ENCODE data around the gene LTBP3. TPM values are rescaled to one million over a fixed set of nuclear protein-coding genes. Genes with fewer than 3 reads are reported as not detected.
A peak's percentile ranks its signal among the peaks of the same experiment; 100 is the strongest.

LTBP3 gene
- total and polyA plus RNA-seq, 2 of the 13 experiments (the other 11 are each of a cell fraction or from before 2014, with no cell fraction given), result 12.2 to 68.1 TPM

GRCh38 chr11:65569973-65570918 is 12.1 kb upstream of the LTBP3 start, which contains the start of gene ZNRD2 (continued):
- TF ChIP-seq THYN1 (CRISPR knock-in tag; IDR thresholded peaks at IDR 0.05; ENCODE audit: borderline replicate concordance, low read depth) (no peak), TGIF2 (CRISPR knock-in tag; IDR thresholded peaks at IDR 0.05) (0 out of 2 replicates have a peak, but pooled peaks have one; percentile 3), ZNF260 (CRISPR knock-in tag; IDR thresholded peaks at IDR 0.05; ENCODE audit: borderline replicate concordance, low read depth) (0 out of 2 replicates have a peak, but pooled peaks have one; percentile 16), NONO (IDR thresholded peaks at IDR 0.05) (no peak), NONO (CRISPR knock-in tag; conservative IDR thresholded peaks at IDR 0.05) (peak; percentile 94), U2AF2 (IDR thresholded peaks at IDR 0.05; ENCODE audit: low read depth, low read length) (no peak), ZNF256 (CRISPR knock-in tag; conservative IDR thresholded peaks at IDR 0.05) (no peak), ZNF383 (CRISPR knock-in tag; IDR thresholded peaks at IDR 0.05; ENCODE audit: borderline replicate concordance) (no peak), SAP130 (CRISPR knock-in tag; IDR thresholded peaks at IDR 0.05; ENCODE audit: low read depth) (peak; percentile 98), RBAK (CRISPR knock-in tag; IDR thresholded peaks at IDR 0.05) (peak; percentile 41; the same call in 1 of the 2 replicates), FLYWCH1 (CRISPR knock-in tag; IDR thresholded peaks at IDR 0.05) (no peak), CC2D1A (CRISPR knock-in tag; IDR thresholded peaks at IDR 0.05) (no peak), HIVEP1 (CRISPR knock-in tag; IDR thresholded peaks at IDR 0.05) (peak; percentile 100), ZFX (CRISPR knock-in tag; IDR thresholded peaks at IDR 0.05; ENCODE audit: low read depth) (peak; percentile 85), YY1 (IDR thresholded peaks at IDR 0.05; ENCODE audit: insufficient read depth, insufficient replicate concordance, low read depth, low read length) (peak; percentile 91), TAF15 (IDR thresholded peaks at IDR 0.05; ENCODE audit: low read depth, low read length, poor library complexity, severe bottlenecking) (no peak), ZBTB21 (CRISPR knock-in tag; IDR thresholded peaks at IDR 0.05) (peak; percentile 91)
- TF ChIP-seq, protein P1, sequence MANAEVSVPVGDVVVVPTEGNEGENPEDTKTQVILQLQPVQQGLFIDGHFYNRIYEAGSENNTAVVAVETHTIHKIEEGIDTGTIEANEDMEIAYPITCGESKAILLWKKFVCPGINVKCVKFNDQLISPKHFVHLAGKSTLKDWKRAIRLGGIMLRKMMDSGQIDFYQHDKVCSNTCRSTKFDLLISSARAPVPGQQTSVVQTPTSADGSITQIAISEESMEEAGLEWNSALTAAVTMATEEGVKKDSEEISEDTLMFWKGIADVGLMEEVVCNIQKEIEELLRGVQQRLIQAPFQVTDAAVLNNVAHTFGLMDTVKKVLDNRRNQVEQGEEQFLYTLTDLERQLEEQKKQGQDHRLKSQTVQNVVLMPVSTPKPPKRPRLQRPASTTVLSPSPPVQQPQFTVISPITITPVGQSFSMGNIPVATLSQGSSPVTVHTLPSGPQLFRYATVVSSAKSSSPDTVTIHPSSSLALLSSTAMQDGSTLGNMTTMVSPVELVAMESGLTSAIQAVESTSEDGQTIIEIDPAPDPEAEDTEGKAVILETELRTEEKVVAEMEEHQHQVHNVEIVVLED (CRISPR knock-in tag; IDR thresholded peaks at IDR 0.05; ENCODE audit: borderline replicate concordance), result peak; percentile 97
- TF ChIP-seq, protein P2, sequence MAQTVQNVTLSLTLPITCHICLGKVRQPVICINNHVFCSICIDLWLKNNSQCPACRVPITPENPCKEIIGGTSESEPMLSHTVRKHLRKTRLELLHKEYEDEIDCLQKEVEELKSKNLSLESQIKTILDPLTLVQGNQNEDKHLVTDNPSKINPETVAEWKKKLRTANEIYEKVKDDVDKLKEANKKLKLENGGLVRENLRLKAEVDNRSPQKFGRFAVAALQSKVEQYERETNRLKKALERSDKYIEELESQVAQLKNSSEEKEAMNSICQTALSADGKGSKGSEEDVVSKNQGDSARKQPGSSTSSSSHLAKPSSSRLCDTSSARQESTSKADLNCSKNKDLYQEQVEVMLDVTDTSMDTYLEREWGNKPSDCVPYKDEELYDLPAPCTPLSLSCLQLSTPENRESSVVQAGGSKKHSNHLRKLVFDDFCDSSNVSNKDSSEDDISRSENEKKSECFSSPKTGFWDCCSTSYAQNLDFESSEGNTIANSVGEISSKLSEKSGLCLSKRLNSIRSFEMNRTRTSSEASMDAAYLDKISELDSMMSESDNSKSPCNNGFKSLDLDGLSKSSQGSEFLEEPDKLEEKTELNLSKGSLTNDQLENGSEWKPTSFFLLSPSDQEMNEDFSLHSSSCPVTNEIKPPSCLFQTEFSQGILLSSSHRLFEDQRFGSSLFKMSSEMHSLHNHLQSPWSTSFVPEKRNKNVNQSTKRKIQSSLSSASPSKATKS (CRISPR knock-in tag; IDR thresholded peaks at IDR 0.05), result no peak
- TF ChIP-seq, protein P3, sequence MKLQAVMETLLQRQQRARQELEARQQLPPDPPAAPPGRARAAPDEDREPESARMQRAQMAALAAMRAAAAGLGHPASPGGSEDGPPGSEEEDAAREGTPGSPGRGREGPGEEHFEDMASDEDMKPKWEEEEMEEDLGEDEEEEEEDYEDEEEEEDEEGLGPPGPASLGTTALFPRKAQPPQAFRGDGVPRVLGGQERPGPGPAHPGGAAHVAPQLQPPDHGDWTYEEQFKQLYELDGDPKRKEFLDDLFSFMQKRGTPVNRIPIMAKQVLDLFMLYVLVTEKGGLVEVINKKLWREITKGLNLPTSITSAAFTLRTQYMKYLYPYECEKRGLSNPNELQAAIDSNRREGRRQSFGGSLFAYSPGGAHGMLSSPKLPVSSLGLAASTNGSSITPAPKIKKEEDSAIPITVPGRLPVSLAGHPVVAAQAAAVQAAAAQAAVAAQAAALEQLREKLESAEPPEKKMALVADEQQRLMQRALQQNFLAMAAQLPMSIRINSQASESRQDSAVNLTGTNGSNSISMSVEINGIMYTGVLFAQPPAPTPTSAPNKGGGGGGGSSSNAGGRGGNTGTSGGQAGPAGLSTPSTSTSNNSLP (IDR thresholded peaks at IDR 0.05; ENCODE audit: low read depth, low read length), result no peak
